H1 (cell line): ENCODE measurements around the gene STXBP4. TPM values are rescaled to one million over a fixed set of nuclear protein-coding genes. Genes with fewer than 3 reads are reported as not detected.
A peak's percentile ranks its signal among the peaks of the same experiment; 100 is the strongest.

ENCODE experiments used
- CBX8 ChIP-seq: fragments of 300-800, 300-1000 bp; sonication (generic); IDR thresholded peaks from 2 replicates; pipeline ENCODE4 v1.7.1; 2016; ENCODE audit warnings: low read depth, low read length, borderline replicate concordance
- CTBP2 ChIP-seq: IDR thresholded peaks from 2 replicates; pipeline ENCODE4 v1.7.0; 2011; ENCODE audit warnings: borderline replicate concordance, mild to moderate bottlenecking, moderate library complexity, mixed read lengths, low read length; ENCODE audit not compliant: insufficient read depth, insufficient read length
- JUND ChIP-seq: IDR thresholded peaks from 2 replicates; pipeline ENCODE4 v1.6.1; 2011; ENCODE audit warnings: mild to moderate bottlenecking, improper control_type of control experiment, low read length
- POLR2AphosphoS5 ChIP-seq: IDR thresholded peaks from 2 replicates; pipeline ENCODE4 v1.6.1; 2011; ENCODE audit warnings: low read depth, low read length
- SP4 ChIP-seq: IDR thresholded peaks from 2 replicates; pipeline ENCODE4 v1.6.1; 2012; ENCODE audit warnings: low read length, inconsistent platforms
- TAF7 ChIP-seq: optimal IDR thresholded peaks from 2 replicates; pipeline ENCODE3; 2011; ENCODE audit warnings: low read depth, mild to moderate bottlenecking, inconsistent platforms, low read length, moderate library complexity, borderline replicate concordance
- TBP ChIP-seq: IDR thresholded peaks from 2 replicates; pipeline ENCODE4 v1.6.1; 2011; ENCODE audit warnings: low read depth, low read length, improper control_type of control experiment
- TCF12 ChIP-seq: IDR thresholded peaks from 2 replicates; pipeline ENCODE4 v1.6.1; 2011; ENCODE audit warnings: low read depth, mild to moderate bottlenecking, low read length
- polyA plus RNA-seq, 7 experiments: library from polyadenylated mRNA; depleted of rRNA in 3 of 7; stranded (reverse) in 5 of 7; unstranded in 2 of 7; fragments of >200 nt in 5 of 7; fragments of 200-250 nt in 2 of 7; gene quantifications; 1 replicate in 5 of 7; 2 replicates in 1 of 7; 4 replicates in 1 of 7; pipeline versions ENCODE4 v1.2.1 to v1.2.3, GENCODE V29; 2011 to 2013; ENCODE audit warnings: missing spikeins in 2 of 7, mixed read lengths in 2 of 7
- total RNA-seq: library from RNA; stranded (reverse); fragmentation: NEBNext Ultra II Directional; extraction: Animal tissue kit (Norgen Biotek cat#: 25700); gene quantifications from 2 replicates; pipeline ENCODE4 v1.2.1, GENCODE V29; 2021
- TF ChIP-seq, protein P1 (sequence below): fragments of 300-600 bp; sonication (generic); IDR thresholded peaks from 2 replicates; pipeline ENCODE4 v1.7.1; 2012; ENCODE audit warnings: low read length, moderate library complexity, mild to moderate bottlenecking, inconsistent platforms; ENCODE audit not compliant: insufficient replicate concordance
- TF ChIP-seq, protein P2 (sequence below): IDR thresholded peaks from 2 replicates; pipeline ENCODE4 v1.6.1; 2011; ENCODE audit warnings: low read length, improper control_type of control experiment

The STXBP4 gene
- total and polyA plus RNA-seq, 2 of the 8 experiments (the other 6 are each of a cell fraction or from before 2014, with no cell fraction given): 3.2 to 18.5 TPM

DNA sequence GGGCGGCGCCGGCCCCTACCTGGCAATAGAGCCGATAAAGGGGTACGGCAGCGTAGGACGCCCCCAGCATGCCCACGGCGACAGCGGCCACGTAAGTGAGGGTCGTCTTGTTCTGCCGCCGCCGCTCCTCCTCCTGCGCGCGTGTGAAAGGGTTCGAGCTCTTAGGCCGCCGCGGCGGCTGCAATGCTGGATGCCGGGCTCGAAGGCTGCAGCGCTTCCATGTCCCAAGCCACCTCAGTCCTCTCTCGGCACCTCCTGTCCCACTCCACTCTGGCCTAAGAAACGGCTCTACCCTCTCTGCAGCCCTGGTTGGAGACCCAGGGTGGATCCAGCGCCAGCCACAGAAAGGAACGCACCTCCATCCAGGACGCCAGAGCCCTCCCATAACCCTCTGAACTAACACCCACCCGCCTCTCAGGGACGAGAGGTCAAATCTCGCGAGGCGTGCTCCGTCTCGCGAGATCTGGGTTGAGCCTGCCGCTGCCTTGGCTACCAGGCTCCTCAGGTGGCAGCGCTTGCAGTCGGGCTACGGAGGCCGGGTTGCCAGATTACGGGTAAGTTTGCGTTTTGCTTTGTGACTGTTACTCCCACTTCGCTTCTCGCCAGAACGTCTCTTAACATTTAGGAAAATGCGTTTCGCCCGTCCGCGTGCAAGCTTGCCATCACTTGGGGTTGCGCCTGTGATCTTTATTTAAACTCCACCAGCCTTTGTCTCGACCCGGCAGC is at the start of gene STXBP4, which contains the start of gene COX11 (continued):
- TF ChIP-seq, protein P1, sequence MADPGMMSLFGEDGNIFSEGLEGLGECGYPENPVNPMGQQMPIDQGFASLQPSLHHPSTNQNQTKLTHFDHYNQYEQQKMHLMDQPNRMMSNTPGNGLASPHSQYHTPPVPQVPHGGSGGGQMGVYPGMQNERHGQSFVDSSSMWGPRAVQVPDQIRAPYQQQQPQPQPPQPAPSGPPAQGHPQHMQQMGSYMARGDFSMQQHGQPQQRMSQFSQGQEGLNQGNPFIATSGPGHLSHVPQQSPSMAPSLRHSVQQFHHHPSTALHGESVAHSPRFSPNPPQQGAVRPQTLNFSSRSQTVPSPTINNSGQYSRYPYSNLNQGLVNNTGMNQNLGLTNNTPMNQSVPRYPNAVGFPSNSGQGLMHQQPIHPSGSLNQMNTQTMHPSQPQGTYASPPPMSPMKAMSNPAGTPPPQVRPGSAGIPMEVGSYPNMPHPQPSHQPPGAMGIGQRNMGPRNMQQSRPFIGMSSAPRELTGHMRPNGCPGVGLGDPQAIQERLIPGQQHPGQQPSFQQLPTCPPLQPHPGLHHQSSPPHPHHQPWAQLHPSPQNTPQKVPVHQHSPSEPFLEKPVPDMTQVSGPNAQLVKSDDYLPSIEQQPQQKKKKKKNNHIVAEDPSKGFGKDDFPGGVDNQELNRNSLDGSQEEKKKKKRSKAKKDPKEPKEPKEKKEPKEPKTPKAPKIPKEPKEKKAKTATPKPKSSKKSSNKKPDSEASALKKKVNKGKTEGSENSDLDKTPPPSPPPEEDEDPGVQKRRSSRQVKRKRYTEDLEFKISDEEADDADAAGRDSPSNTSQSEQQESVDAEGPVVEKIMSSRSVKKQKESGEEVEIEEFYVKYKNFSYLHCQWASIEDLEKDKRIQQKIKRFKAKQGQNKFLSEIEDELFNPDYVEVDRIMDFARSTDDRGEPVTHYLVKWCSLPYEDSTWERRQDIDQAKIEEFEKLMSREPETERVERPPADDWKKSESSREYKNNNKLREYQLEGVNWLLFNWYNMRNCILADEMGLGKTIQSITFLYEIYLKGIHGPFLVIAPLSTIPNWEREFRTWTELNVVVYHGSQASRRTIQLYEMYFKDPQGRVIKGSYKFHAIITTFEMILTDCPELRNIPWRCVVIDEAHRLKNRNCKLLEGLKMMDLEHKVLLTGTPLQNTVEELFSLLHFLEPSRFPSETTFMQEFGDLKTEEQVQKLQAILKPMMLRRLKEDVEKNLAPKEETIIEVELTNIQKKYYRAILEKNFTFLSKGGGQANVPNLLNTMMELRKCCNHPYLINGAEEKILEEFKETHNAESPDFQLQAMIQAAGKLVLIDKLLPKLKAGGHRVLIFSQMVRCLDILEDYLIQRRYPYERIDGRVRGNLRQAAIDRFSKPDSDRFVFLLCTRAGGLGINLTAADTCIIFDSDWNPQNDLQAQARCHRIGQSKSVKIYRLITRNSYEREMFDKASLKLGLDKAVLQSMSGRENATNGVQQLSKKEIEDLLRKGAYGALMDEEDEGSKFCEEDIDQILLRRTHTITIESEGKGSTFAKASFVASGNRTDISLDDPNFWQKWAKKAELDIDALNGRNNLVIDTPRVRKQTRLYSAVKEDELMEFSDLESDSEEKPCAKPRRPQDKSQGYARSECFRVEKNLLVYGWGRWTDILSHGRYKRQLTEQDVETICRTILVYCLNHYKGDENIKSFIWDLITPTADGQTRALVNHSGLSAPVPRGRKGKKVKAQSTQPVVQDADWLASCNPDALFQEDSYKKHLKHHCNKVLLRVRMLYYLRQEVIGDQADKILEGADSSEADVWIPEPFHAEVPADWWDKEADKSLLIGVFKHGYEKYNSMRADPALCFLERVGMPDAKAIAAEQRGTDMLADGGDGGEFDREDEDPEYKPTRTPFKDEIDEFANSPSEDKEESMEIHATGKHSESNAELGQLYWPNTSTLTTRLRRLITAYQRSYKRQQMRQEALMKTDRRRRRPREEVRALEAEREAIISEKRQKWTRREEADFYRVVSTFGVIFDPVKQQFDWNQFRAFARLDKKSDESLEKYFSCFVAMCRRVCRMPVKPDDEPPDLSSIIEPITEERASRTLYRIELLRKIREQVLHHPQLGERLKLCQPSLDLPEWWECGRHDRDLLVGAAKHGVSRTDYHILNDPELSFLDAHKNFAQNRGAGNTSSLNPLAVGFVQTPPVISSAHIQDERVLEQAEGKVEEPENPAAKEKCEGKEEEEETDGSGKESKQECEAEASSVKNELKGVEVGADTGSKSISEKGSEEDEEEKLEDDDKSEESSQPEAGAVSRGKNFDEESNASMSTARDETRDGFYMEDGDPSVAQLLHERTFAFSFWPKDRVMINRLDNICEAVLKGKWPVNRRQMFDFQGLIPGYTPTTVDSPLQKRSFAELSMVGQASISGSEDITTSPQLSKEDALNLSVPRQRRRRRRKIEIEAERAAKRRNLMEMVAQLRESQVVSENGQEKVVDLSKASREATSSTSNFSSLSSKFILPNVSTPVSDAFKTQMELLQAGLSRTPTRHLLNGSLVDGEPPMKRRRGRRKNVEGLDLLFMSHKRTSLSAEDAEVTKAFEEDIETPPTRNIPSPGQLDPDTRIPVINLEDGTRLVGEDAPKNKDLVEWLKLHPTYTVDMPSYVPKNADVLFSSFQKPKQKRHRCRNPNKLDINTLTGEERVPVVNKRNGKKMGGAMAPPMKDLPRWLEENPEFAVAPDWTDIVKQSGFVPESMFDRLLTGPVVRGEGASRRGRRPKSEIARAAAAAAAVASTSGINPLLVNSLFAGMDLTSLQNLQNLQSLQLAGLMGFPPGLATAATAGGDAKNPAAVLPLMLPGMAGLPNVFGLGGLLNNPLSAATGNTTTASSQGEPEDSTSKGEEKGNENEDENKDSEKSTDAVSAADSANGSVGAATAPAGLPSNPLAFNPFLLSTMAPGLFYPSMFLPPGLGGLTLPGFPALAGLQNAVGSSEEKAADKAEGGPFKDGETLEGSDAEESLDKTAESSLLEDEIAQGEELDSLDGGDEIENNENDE: no peak
- TF ChIP-seq TAF7: no peak
- peak; percentile 82 for TF ChIP-seq TBP
- no peak for TF ChIP-seq JUND
- TF ChIP-seq, protein P2, sequence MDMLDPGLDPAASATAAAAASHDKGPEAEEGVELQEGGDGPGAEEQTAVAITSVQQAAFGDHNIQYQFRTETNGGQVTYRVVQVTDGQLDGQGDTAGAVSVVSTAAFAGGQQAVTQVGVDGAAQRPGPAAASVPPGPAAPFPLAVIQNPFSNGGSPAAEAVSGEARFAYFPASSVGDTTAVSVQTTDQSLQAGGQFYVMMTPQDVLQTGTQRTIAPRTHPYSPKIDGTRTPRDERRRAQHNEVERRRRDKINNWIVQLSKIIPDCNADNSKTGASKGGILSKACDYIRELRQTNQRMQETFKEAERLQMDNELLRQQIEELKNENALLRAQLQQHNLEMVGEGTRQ: no peak
- TF ChIP-seq CTBP2: no peak
- peak; percentile 94 for TF ChIP-seq POLR2AphosphoS5
- TF ChIP-seq CBX8: no peak
- no peak for TF ChIP-seq TCF12
- no peak for TF ChIP-seq SP4
